ENCODE data around the gene PRSS36. TPM values are rescaled to one million over a fixed set of nuclear protein-coding genes. Genes with fewer than 3 reads are reported as not detected.

PRSS36 gene
- total RNA-seq, 4 donors from 2014 or later: 4.1 to 8.8 (median 6.8) TPM

- peak; percentile 95 for ATAC-seq (ENCODE audit: low FRiP score)
- TF ChIP-seq CTCF (IDR thresholded peaks at IDR 0.05): no peak
- DNase-seq (ENCODE audit: low spot score): peak; percentile 97
Measured at GRCh38 chr16:31117384-31118222, 32.3 kb downstream of the PRSS36 start, which contains the start of gene KAT8. Gene KAT8 (plus strand): TSS chr16:31117664. CDS start chr16:31117682, 18 bp downstream.

GRCh38 chr16:31114468-31114867 lies 35.4 kb downstream of the PRSS36 start:
- no peak for ATAC-seq (ENCODE audit: low FRiP score)
- TF ChIP-seq CTCF (IDR thresholded peaks at IDR 0.05): no peak
- no peak for DNase-seq (ENCODE audit: low spot score)

- ATAC-seq (ENCODE audit: low FRiP score) (no peak), DNase-seq (ENCODE audit: low spot score) (no peak)
- no peak for TF ChIP-seq CTCF (IDR thresholded peaks at IDR 0.05)
Measured at GRCh38 chr16:31113121-31114120, 36.4 kb downstream of the PRSS36 start.

GRCh38 chr16:31112711-31113110 lies 37.2 kb downstream of the PRSS36 start:
- DNase-seq (ENCODE audit: low spot score): no peak
- no peak for TF ChIP-seq CTCF (IDR thresholded peaks at IDR 0.05)
- ATAC-seq (ENCODE audit: low FRiP score): no peak

GRCh38 chr16:31111881-31112466 lies 37.9 kb downstream of the PRSS36 start:
- ATAC-seq (ENCODE audit: low FRiP score): no peak
- no peak for TF ChIP-seq CTCF (IDR thresholded peaks at IDR 0.05)
- no peak for DNase-seq (ENCODE audit: low spot score)

- TF ChIP-seq CTCF (IDR thresholded peaks at IDR 0.05): no peak
- ATAC-seq (ENCODE audit: low FRiP score) (no peak), DNase-seq (ENCODE audit: low spot score) (no peak)
Measured at GRCh38 chr16:31110106-31111034, 39.5 kb downstream of the PRSS36 start.

Data from omental fat pad (tissue), 4 donors.